CD4-positive, alpha-beta T cell treated with Interleukin-6 at 100 ng/mL for 8 hours (primary cell): ENCODE results near the gene TYRP1.
"Not testable (repeated sequence)": the region's sequence is repeated elsewhere in the genome, so short reads cannot be mapped to it uniquely, and the experiment has no call there.

Experiments used
- DNase-seq: peaks from one replicate; pipeline ENCODE4 v3.0.0-alpha.2; 2020; ENCODE audit warnings: mixed read lengths, low spot score

TYRP1 gene

GRCh38 chr9:12693141-12693540 is at the start of gene TYRP1:
TSS of gene TYRP1 (plus strand) at chr9:12693385. CDS start at chr9:12693997, 612 bp downstream.
- no peak for DNase-seq

GRCh38 chr9:12643686-12644085 is 49.5 kb upstream of the TYRP1 start:
- no peak for DNase-seq

- DNase-seq: no peak
Measured at GRCh38 chr9:12648925-12649324, 44.3 kb upstream of the TYRP1 start.

GRCh38 chr9:12651125-12651524 is 42.1 kb upstream of the TYRP1 start:
- DNase-seq: no peak

- no peak for DNase-seq
Measured at GRCh38 chr9:12652973-12653372, 40.2 kb upstream of the TYRP1 start.

DNA sequence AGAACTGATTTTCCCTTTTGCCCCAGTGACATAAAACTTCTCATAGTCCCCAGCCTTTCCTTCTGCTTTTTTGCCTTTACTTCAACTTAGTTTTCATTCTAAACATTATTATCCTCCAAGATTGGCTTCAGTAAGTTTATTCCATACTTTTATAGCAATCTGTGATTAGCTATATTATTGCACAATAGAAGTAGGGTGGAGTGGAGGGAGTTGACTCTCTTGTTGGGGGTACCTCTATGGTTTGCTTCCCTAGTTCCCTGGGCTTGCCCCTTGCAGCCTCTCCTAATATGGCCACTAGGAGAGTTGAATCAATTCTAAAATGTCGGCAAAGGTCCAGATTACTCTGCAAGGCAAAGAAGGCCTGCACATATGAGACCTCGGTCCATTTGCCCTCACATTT is 36.4 kb upstream of the TYRP1 start:
- DNase-seq: no peak

- DNase-seq: no peak
Measured at GRCh38 chr9:12657233-12657632, 36.0 kb upstream of the TYRP1 start.

GRCh38 chr9:12657998-12658397 is 35.2 kb upstream of the TYRP1 start:
- DNase-seq: no peak

- no peak for DNase-seq
Measured at GRCh38 chr9:12658531-12659209, 34.5 kb upstream of the TYRP1 start.

GRCh38 chr9:12659220-12659619 is 34.0 kb upstream of the TYRP1 start:
- no peak for DNase-seq

GRCh38 chr9:12666813-12667212 is 26.4 kb upstream of the TYRP1 start:
- no peak for DNase-seq

DNA sequence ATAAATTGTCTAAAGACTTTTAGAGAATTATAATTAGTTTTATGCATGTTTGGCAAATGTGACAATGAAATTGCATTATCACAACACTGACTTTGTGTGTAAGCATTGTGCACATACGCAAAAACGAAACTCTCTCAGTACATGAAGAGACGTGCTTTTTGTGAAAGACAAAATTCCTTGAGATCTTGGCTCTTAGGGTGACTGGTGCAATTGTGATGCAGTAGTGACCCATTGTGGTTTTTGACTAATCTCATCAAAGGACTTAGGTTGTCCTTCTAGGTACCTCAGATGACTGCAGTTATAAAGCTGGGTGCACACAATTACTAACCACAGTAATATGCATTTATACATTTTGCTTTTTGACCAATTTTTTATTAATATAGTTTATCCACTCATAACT is 25.3 kb upstream of the TYRP1 start:
- DNase-seq: no peak

DNA sequence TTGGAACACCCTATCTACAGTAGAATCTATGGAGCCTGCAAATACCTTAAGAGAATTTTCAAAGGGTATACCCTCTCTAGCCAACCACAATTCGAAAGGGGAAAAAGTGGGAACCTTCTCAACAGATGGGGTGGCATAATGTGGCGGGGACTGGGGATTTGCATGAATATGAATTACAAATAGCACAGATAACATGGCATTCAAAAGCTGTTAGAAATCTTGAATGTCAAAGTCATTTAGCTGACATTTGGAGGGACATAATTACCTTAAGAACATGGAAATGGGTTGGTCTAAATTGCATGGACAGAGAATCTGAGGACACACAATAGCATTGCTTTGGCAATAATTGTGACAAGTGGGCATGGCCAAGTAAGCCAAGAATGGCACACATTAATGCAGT is 23.2 kb upstream of the TYRP1 start:
- DNase-seq: no peak

GRCh38 chr9:12674961-12675360 is 18.2 kb upstream of the TYRP1 start:
- DNase-seq: no peak

GRCh38 chr9:12677462-12678126 is 15.6 kb upstream of the TYRP1 start:
- DNase-seq: not testable (repeated sequence)

DNA sequence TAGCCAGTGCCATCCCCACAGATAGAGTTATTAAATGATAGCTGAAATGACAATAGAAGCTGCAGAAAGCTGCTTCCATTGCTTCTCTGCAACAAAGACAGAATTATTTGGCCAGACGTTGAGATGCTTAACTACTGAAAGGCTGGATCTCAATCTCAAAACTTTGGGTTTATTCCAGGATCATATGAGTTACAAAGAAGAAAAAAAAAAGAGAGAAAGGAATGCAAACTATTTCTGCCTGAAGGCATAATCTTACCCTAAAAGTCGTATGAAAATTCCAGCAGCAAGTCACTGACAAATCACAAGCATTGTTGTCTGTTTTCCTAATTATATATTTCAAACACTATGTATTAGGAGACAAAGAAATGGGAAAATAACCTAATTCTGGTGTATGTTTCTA is 12.8 kb upstream of the TYRP1 start:
- no peak for DNase-seq

- DNase-seq: no peak
Measured at GRCh38 chr9:12680757-12681156, 12.4 kb upstream of the TYRP1 start.

- no peak for DNase-seq
Measured at GRCh38 chr9:12681620-12682019, 11.6 kb upstream of the TYRP1 start.

GRCh38 chr9:12684974-12685373 is 8.2 kb upstream of the TYRP1 start:
- no peak for DNase-seq

DNA sequence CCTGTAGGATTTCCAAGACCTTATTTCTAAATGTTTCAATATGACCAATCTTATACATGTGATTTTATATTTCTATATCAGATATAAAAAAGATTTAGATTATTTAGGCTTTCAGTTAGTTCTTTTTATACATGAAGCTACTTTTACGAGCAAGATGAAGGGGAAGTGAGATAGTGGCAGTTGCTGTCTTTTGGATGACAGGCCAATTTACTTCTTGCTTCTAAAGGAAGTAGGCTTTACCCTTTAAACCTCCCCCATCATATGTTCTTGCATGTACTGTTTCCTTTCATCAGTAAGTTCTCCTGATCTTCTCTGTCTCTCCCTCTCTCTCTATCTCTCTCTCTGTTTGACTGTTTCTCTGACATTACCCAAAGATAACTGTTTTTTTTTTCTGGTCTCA is 4.0 kb upstream of the TYRP1 start:
- no peak for DNase-seq

GRCh38 chr9:12694013-12694412 is 828 bp downstream of the TYRP1 start:
- DNase-seq: no peak

DNA sequence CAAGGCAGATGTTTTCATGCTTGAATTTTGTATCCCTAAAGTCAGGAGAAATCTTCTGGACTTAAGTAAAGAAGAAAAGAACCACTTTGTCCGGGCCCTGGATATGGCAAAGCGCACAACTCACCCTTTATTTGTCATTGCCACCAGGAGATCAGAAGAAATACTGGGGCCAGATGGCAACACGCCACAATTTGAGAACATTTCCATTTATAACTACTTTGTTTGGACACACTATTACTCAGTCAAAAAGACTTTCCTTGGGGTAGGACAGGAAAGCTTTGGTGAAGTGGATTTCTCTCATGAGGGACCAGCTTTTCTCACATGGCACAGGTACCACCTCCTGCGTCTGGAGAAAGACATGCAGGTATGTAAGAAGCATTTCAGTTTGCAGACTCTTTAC is 2.3 kb downstream of the TYRP1 start:
- DNase-seq: no peak

DNA sequence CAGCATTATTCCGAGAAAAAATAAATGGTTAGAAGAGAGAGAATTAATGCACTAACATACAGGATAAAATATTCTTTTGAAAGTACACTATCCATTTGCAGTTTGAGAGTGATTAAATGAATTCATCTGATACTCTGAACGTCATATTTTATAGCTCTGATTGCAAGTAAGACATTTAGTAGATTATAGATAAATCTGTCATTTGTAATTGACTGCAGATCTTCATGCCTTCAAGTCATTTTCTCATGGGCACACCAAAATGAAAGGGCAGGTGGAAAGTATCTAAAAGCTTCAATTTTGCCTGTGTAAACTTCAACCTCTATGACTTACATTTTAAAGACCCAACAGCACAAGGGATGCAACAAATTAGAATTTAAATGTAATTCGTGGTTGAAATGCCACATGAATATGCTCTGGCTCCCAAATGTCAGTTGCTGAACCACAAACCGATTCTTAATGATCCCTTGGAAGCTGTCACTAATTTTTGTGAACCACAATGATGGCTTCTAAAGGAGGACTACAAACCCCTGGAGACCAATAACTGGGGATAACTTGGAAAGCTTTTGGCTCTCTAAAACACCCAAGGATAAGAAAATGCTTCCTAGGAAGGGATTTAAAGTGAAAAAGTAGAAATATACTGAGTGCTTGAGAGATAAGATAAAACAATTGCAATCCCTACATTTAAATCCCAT is 3.9 kb downstream of the TYRP1 start:
- no peak for DNase-seq
